GM19099 (cell line): Measurements from ENCODE around the gene POLN.

Experiments
- POLR2A ChIP-seq: IDR thresholded peaks from 3 replicates; pipeline ENCODE4 v1.6.1; 2011; ENCODE audit warnings: low read depth; ENCODE audit not compliant: insufficient read length; ENCODE audit errors: extremely low read depth

The POLN gene

DNA sequence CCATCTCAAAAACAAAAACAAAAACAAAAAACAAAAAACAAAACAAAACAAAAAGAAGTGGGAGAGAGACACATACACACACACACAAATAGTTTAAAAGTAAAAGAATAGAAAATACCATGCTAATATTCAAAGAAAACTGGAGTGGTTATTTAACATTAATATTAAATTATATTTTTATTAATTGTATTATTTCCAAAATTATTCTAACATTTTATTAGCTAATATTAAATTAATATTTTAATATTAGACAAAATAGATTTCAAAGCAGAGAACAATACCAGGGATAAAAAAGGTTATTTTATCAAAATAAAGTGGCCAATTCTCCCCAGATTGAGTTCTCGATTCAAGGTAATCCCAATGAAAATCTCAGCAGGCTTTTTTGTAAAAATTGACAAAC, 91.8 kb downstream of the POLN start:
- TF ChIP-seq POLR2A, result no peak

GRCh38 chr4:2142630-2143427, 99.1 kb downstream of the POLN start:
- TF ChIP-seq POLR2A, result no peak

GRCh38 chr4:2141762-2142451, 100.0 kb downstream of the POLN start:
- TF ChIP-seq POLR2A, result no peak

DNA sequence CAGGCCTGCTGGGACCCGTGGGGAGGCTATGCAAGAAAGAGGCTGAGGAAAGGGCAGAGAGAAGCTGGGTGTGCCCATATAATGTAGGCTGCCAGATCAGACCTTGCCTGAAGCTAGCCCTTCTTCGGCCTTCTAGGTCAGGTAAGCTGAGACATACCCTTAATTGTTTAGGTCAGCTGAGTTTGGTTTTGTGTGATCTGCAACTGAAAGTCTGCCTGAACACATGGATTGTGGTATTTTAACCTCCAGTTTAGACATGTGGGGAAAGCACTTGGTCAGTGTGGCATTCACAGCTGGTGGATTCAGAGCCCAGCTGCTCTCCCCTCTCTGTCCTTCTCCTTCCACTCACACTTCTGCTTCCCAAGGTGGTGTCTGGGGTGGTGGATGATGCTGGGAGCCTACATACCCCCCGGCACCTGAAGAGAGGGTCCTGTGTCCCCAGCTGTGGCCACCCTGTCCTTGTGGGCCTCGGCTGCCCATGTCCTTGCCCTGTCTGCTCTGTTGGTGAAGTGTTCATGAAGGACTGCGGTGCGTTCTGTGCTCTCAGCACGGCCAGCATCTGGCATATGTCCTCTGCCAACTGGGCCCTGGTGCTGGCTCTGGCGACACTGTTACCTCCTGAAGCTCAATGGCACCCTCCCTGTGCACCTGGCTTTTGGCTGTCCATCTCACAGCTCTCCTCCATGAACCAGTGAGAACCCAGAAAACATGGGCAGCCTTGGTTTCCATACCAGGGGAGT, 100.7 kb downstream of the POLN start:
- TF ChIP-seq POLR2A, result no peak

DNA sequence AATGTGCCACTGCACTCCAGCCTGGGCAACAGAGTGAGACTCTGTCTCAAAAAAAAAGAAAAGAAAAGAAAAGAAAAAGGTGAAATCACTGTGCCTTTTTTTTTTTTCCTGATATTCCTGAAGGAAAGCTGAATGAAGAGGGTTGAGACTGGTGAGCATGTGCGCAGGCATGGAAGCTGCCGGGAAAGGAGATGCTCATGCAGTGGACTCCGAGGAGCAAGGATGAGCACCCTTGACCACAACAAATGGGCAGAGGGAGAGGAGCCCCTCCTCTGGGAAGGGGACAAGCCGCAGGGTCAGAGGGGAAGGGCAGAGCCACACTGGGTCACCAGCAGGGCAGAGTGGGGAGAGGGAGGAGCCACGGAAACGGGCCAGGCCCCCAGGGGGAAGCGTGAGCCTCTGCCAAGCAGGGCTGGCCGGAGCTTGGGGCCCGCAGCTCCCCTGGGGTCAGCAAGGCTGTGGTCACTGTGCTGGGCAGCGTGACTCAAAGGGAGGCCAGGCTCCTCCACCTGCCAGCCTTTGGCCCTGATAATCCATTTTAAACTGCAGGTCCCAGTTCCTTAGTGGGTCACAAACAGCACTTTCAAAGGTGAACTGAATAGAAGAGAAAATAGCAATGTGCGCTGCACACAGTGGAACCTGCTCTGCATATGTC, 102.9 kb downstream of the POLN start:
- TF ChIP-seq POLR2A, result no peak

- no peak for TF ChIP-seq POLR2A
These were observed 105.2 kb downstream of the POLN start for GRCh38 chr4:2136726-2137125.

GRCh38 chr4:2135083-2135482, 106.8 kb downstream of the POLN start:
- no peak for TF ChIP-seq POLR2A

- TF ChIP-seq POLR2A, result no peak
These were observed 109.5 kb downstream of the POLN start for GRCh38 chr4:2132438-2132837.

GRCh38 chr4:2127609-2128332, 114.2 kb downstream of the POLN start:
- no peak for TF ChIP-seq POLR2A

DNA sequence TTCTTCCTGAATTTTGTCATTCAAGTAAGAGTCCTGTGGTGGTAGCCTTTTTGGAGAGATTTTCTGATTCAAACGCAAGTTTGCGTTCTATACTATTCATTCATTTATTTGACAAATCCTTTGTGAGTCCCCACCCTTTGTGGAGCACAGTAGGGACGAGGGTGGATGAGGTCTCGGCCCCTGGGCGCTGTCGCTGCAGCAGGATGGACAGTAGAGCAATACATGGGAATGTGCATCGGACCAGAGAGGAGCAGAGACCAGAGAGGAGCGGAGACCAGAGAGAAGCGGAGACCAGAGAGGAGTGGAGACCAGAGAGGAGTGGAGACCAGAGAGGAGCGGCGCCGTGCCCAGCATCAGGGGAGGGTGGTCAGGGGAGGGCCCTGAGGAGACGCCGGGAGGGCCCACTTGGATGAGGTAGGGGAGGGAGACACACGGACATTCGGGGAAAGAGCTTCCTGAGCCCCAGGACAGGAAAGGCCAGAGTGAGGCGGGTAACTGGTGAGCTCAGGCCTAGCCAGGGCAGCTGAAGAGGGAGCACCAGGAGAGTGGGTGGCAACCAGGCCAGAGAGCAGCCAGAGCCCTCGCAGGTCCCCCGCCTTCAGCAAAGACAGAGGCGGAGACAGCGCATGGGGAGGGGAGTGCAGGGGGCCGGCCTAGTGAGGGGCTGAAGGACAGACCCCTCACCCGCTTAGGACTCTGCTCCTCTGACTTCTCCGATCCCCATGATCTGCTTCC, 115.4 kb downstream of the POLN start:
- no peak for TF ChIP-seq POLR2A

GRCh38 chr4:2125831-2126230, 116.1 kb downstream of the POLN start:
- no peak for TF ChIP-seq POLR2A

DNA sequence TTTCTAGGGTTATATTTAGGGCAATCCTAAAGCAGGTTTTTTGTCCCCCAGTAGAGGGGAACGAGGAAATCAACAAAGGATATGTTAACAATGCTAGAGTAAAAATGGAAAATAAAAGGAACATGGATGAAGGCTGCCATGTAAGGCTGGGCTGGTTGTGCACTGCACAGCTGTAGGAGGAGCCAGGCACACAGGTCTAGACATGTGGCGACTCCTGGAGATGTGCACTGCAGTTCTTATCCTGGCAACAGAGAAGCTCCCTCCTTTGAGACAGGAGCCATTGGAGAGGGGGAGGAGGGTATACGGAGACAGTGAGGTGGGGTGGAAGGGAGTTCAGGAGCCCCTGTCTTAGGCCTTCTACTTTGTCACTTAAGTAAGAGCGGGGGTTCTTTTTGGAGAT, 116.9 kb downstream of the POLN start:
- no peak for TF ChIP-seq POLR2A

GRCh38 chr4:2116687-2117400, 125.1 kb downstream of the POLN start:
- TF ChIP-seq POLR2A, result no peak
